Stimulated activated CD8-positive, alpha-beta memory T cell treated with anti-CD3 and anti-CD28 coated beads, Interleukin-15, amount 100 ng/mL, for 4 hours (primary cell): ENCODE results near the gene ENO4.

Experiments used
- DNase-seq, 2 donors: peaks; one replicate each; pipeline ENCODE4 v3.0.0-alpha.2; 2020; ENCODE audit warnings: low read depth in 2 of 2

The ENO4 gene, protein sequence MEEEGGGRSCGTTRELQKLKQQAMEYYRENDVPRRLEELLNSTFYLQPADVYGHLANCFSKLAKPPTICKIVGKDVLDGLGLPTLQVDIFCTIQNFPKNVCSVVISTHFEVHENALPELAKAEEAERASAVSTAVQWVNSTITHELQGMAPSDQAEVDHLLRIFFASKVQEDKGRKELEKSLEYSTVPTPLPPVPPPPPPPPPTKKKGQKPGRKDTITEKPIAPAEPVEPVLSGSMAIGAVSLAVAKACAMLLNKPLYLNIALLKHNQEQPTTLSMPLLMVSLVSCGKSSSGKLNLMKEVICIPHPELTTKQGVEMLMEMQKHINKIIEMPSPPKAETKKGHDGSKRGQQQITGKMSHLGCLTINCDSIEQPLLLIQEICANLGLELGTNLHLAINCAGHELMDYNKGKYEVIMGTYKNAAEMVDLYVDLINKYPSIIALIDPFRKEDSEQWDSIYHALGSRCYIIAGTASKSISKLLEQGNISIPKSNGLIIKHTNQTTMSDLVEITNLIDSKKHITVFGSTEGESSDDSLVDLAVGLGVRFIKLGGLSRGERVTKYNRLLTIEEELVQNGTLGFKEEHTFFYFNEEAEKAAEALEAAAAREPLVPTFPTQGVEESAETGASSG

DNA sequence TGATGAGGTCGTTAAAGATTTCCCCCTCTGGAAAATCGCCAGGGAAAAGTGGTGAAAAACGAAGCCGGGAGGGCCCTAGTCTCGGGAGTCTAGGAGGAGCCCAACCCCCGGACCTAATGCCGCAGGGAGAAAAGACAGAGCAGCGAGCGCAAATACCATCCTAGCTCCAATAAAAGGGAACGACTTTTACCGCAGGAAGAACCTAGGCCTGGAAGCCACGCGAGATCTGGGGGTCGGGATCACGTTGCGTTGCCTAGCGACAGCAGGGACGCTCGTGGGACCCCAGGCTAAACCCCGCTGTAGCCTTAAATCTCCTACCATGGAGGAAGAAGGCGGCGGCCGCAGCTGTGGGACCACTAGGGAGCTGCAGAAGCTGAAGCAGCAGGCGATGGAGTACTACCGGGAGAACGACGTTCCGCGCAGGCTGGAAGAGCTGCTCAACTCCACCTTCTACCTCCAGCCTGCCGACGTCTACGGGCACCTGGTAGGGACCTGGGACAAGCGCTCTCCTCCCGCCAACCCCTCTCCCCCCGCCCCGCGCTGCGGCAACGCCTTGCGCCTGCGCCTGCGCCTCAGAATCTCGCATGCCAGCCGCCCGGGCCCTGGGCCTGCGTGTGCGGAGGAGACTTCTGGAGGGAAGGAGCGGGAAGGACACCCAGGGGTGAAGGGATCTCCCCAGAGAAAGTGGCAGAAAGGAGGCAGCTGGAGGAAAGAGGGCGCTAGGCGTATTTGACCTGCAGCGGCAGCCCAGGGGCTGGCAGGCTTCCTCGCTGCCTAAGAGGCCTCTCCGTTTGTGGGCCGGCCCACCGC lies at the start of gene ENO4:
TSS of gene ENO4 (plus strand) at position 252 of the 810 bp plus-strand sequence. CDS start at position 320, 68 bp downstream.
- no peak for DNase-seq

DNA sequence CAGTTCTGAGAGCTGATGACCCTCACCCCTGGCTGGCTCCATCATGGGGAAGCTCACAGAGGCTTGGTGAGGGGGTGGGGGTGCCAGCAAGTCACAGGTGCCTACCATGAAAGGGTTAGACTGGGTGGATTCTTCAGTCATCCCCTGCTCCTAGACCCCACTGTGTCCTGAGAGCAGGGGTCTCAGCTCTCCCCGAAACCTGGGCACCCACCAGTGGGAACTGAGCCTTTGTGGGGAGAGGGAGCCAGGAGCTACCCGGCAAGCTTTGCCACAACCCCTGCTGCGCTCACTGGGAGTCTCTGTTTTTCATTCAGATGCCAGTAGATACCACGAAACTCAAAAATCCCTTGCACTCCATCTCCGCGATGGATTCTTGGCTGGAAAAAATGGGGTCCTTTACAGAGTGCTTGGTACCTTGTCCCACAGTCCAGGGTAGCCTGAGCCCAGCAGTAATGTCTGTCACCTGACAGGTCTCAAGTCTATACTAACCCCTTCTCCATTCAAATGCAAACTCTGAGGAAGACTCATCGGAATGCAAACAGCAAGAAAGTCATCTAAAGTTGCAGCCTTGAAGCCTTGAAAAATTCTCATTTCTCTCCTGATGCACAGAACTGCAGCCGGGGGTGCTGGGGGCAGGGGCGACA lies 48.9 kb upstream of the ENO4 start:
- no peak for DNase-seq

DNA sequence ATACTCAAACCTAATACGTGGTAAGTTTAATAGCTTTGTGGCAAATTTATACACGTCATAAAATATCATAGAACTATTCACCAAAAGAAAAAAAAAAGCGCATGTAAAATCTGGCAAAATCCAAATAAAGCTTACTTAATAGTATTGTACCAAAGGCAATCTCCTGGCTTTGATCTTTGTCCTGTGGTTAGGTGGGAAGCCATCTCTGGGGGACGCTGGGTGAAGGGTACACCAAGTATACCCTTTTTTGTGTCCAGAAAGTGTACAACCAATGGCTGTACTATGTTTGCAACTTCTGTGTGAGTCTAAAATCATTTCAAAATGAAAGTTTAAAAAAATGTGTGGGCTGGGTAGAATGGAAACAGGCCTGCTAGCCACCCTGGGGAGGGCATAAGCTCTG lies 47.6 kb upstream of the ENO4 start:
- DNase-seq, result no peak

DNA sequence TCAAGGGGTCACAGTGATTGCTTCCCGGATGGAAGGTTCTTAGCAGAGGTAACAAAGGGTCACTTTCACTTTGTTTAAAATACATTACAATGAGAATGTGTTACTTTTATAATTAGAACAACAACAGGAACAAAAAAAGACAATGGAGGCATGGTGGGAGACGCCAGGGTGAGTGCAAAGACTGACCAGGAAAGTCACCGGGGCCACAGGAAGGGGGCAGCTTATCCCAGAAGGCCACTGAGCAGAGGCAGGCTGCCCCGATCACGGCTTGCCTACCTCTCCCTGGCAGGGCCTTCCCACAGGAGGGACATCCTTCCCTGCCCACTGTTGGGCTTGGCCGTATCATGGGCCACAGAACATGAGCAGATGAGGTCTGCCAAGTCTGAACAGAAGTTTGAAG lies 46.8 kb upstream of the ENO4 start:
- no peak for DNase-seq

DNA sequence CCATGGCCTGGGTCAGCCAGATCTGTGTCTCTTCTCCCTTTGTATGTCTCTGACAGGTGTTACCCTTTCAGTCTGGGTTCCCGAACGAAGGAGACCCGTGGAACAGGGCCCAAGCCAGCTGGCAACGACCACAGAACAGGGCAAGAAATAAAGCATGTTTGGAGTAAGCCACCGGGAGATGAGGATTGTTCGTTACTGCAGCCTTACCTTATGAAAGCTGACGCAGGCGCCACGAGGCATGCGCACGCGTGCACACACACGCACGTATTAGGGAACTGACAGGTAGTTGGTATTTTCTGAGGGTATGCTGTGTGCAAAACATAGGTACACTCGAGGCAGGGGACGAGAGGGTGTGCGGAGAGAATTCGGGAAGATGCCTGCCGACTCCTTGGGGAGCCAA lies 46.4 kb upstream of the ENO4 start:
- DNase-seq, result no peak

DNA sequence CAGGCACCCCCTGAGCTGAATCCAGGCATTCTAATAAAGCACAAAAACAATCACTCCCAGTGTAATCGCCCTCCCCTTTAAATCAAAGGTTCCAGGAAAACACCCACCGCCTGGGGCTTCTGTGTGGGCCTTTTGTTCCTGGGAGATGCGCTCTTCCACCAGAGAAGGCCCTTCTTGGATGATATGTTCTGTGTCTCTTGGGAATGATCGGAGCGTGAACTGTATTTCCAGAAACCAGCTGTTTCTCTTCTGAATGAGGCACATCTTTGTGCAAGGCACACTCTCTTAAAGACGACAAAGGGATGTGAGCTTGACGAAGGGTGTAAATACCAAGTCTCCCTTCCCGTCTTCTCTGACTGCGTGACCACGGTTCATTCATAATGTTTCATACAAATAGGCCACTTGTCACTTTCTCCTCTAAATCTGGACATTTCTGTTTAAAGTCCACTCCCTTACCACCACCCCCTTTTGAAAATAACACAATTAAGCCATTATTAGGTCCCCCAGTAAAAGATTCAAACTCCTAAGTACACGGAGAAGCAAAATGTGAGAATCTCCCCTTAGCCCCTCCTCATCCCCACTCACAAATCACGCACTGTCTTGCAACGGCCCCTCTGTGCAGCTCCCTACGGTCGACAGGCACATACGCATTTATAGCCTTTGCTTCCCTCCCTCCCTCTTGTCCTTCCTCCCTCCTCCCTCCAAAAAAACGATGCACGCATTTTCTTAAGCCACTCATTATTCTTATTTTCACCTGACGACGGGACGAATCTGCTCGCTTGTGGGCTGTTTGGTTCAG lies 45.6 kb upstream of the ENO4 start:
- no peak for DNase-seq

DNA sequence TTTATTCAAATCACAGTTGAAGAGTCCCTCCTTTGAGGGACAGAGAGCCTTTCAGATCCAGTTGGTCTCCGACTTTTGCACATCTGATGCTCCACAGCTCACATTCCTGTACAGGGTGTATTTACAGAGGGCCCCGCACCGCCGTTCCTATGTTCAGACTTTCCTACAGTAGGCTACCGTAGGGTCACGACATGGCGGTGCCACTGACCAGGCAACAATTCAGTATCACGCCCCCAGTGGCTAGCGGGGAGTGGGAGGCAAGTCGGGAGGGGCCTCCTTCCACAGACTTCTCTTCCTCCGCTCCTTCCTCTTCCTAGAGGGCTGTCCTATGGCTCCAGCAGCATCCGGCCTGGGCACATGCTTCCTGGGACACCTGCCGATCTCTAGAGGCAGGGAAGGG lies 40.6 kb upstream of the ENO4 start:
- no peak for DNase-seq

DNA sequence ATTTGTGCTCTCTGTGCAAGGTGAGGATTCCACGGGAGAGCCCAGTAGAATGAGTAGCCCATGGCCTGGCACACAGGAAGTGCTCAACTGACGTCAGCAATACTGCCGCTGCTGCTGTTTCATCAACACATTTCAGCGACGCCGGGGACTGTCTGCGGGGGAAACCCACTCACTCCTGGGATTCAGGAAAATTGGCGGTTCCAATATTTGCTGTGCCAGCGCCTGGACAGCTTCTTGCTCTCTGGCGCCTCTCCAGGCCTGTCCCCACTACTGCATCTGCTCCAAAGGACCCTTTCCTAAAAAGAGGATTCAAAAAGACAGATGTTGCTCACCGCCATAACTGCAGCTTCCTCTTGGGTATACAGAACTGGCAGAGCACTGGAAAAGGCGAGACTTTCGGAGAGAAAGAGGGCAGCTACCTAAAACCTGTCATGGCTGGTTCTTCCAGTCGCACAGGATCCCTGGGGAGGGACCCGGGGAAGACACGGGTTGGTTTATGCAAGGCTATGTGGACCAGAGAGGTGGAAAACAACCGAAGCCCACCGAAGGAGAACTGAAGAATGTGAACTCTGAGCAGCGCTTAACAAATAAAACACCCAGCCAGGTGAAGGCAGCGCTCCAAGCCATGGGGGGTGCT lies 39.7 kb upstream of the ENO4 start:
- no peak for DNase-seq

DNA sequence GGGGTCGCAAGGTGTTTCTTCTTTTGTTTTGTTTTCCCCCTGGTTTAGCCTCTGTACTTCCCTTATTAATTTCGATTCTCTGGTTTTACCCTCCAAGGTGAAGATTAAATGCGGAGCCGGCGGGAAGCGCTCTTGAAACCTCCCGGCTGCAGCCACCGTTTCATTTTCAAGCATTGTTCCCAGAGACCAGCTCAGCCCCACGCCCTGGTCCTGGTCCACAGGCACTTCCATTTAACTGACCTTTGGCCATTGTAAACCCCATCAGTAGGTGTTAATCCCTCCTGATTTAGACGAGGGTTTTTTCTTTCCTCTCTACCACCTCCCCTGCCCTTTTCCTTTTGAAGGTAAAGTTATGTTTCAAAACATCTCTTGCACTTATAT lies 39.2 kb upstream of the ENO4 start:
- no peak for DNase-seq

DNA sequence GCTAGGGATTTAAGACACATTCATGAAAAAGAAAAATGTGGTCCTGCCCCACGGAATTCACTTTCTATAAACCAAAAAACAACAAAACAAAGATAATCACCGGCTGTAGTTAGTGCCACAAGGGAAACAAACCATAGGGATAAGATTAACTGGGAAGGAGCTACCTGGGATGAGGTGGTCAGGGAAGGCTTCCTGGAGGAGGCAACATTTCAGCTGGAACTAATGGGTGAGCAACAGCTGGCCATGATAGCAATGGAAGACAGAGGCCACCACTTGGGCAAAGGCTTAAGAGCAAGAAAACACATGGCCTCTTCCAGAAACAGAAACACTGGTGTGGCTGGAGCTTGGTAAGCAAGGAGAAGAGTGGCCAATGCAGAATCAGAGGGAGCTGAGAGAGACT lies 38.4 kb upstream of the ENO4 start:
- DNase-seq, result no peak

DNA sequence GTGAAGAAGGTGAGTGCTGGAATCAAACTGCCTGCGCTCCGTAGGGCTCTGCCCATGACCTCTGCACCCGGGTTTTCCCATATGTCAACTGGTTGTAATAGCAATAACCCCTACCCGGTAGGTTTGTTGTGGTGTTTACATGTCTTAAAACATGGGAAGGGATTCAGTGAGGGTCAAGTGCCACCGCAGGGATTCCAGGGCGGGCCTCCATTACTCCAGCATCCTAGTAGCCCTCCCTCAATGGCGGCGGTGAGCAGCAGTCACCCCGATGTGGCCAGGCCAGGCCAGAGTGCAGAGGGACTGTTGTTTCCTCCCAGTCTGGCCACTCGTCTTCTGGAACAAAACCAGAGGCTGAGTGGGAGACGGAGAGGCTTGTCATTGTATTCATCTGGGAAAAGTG lies 37.6 kb upstream of the ENO4 start:
- no peak for DNase-seq

DNA sequence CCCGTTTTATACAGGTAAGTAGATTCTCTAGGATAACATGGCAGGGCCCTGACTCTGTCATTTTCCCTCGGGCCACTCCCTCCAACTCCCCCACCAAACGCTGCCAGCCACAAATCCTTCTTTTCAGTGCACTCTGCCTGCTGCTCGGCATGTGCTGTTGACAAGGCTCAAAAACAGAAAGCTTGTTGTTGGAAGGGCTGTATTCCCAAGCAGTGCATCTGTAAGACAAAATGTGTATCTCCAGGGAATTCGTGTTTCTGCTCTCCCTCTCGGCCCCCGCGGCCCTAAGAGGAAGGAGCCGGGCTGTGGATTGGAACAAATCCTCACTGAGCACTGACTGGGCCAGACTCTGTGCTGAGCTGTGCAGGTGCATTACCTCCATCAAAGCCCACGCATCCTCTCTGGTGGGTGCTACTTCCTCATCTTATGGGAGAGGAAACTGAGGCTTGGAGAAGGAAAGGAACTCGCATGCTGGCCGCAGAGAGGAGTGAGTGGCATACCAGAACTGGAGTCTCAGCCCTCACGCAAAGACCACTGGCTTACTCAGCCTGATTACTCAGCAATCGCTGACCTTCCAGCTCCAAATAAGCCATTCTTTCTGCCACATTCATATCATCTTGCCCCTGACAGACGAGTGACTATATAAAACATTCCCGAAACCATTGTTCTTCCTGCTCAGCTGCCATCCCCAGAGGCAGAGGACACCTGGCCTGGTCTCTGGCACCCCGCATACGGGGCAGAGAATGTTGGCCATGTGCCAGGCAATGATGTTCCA lies 33.5 kb upstream of the ENO4 start:
- DNase-seq, result no peak

DNA sequence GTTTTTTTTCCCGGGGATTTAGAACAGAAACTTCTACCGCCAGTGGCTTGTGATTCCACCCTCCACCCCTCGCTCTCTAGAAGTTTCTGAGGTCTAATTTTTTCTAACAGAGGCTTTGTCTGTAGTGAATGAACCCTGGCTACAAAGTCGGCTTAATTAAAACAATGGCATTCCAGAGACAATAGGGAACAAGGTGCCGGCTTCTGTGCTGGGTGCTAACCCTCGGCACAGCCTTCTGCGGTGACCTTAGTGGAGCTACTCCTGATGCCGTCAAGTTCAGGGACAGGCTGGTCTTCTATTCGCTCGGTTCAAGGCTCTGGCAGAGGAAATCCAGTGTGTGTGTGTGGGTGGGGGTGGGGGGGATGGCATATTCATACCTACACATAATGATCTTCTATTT lies 32.1 kb upstream of the ENO4 start:
- no peak for DNase-seq

DNA sequence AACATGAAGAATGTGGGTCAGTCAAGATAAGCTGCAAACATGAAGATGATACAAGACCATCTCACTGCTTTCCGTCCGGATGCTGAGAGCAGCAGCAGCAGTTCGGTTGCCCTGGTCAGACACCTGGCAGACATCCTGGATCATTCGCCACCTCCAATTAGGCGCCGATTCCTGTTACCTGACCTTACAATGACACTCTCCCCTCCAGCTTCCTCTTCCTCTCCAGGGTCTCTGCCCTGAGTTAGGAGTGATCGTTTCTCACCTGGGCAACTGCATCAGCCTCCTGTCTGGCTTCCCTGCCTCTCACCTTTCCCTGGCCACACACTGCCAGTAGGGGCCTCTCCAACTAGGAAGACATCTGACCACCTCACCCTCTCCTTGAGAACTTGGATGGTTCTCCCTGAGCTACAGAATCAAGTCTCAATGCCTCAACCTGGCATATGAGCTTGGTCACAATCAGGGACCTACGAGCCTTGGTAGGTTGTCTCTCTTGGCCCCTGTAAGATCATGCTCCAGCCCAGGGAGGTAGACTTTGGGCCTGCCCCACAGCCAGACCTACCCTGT lies 31.4 kb upstream of the ENO4 start:
- no peak for DNase-seq

DNA sequence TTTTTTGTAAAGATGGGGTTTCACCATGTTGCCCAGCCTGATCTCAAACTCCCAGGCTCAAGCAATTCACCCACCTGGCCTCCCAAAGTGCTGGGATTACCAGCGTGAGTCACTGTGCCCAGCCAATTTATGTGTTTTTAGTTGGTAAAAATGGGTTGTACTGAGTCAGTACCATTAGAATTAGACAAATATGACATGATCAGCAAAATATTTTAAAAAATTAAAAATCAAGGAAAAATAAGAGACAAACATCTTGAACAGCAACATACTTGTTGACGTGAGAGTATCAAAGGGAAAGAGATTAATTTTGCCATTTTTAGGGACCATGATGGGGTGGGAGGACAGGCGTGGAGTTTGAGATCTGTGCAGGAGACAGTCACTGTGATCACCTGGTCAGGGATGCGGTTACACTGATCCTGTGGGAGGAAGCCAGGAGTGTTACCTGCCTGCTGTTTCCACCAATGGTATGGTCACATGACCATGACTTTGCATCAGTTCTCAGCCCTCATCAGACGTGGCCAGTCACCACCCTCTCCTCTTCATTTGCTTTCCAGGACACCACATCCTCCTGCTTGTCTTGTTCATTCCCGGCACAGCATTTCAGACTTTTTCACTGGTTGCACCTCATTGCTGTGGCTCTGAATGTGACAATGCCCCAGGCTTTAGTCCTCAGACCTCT lies 29.2 kb upstream of the ENO4 start:
- DNase-seq, result no peak

DNA sequence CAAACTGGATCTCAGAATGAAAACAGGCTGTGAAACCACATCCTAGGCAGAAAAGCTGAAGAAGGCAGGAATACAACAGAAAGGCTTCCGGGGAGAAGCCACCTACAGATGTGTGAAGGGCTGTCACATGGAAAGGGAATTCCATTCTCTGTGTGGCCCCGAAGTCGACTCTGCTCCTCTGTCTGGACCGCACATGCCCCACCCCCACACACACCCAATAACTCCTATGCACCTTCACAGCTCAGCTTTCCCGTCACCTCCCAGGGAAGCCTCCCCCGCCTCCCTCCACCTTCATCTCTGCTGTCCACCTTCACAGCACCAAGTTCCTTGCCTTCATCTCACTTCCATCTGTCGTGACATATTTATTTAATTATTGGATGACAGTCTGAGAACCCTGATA lies 23.4 kb upstream of the ENO4 start:
- DNase-seq, result no peak

DNA sequence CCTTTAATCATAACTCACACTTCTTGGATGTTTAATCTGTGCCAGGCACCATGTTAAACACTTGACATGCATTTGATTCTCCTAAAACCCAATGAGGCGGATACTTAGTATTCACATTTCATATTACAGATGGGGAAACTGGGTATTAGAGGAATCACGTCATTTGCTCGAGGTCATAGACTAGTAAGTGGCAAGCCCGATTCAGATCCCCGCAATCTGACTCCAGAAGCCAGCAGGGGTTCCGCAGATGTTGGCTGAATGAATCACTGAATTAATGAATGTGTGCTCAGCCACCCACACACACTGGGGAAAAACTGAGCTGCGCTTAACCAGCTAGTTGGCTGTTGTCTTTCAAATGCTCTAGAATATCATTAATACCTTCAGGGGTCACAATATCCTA lies 22.5 kb upstream of the ENO4 start:
- no peak for DNase-seq

DNA sequence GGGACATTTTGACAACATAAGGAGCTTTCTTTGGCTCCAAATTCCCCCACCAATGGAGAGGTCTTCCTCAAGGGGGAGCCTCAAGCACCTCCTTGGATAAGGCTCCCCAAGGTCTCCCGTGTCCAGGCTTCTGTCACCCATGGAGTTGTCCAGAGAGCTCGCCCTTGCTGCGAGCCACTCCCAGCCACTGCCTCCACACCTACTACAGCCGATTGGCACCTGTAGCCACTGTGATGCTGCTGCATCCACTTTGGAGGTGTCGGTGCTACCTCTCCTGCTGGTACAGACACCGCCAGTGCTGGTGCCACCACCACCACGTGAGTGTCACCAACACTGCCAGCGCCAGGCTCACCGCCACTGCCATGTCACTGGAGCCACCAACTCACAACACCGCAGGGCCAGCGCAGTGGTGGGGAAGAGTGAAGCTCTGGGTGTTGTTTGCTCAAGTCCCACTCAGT lies 22.1 kb upstream of the ENO4 start:
- DNase-seq, result no peak

DNA sequence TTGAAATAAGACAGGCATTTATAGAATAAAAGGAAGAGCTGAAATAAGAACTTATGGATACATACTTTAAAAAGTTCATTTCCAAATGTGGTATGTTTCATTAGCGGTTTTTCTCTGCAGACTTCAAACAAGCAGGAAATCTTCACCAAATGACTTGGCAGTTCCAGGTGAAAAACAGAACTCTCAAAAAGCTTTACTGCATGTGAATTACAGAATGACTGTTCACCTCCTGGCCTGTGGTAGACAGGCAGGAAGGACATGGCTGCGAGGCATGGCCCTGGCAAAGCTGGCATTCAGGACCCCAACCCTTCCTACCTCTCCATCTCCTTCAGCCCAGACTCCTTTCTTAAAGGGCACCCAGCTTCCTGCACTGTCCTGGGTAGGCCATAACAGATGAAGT lies 21.2 kb upstream of the ENO4 start:
- no peak for DNase-seq
